Esophagus squamous epithelium (tissue), 4 donors: ENCODE measurements around the gene NXPE4.

Source experiments
- POLR2A ChIP-seq, 4 donors: fragments of 450-650 bp; IDR thresholded peaks; one replicate each; pipeline ENCODE4 v1.6.1; 2017; ENCODE audit warnings: antibody characterized with exemption in 4 of 4, mild to moderate bottlenecking in 4 of 4, moderate library complexity in 3 of 4
- TF ChIP-seq, protein P1 (sequence below), 6 experiments: fragments of 450-650 bp in 4 of 6; fragments of 200-600 bp in 2 of 6; sonication (generic) in 2 of 6; IDR thresholded peaks; one replicate each; pipeline ENCODE4 v1.5.1; 2016 to 2019; ENCODE audit warnings: antibody characterized with exemption in 6 of 6, mild to moderate bottlenecking in 4 of 6, moderate library complexity in 4 of 6

DNA sequence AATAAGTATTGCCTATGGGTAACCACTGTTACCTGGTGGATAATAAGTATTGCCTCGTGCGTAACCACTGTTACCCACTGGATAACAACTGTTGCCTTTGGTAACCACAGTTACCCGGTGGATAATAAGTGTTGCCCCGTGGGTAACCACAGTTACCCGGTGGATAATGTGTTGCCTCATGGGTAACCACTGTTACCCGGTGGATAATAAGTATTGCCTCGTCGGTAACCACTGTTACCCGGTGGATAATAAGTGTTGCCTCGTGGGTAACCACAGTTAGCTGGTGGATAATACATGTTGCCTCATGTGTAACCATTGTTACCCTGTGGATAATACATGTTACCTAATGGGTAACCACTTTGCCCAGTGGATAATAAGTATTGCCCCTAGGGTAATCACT, 9.8 kb upstream of the NXPE4 start:
- TF ChIP-seq, protein P1, sequence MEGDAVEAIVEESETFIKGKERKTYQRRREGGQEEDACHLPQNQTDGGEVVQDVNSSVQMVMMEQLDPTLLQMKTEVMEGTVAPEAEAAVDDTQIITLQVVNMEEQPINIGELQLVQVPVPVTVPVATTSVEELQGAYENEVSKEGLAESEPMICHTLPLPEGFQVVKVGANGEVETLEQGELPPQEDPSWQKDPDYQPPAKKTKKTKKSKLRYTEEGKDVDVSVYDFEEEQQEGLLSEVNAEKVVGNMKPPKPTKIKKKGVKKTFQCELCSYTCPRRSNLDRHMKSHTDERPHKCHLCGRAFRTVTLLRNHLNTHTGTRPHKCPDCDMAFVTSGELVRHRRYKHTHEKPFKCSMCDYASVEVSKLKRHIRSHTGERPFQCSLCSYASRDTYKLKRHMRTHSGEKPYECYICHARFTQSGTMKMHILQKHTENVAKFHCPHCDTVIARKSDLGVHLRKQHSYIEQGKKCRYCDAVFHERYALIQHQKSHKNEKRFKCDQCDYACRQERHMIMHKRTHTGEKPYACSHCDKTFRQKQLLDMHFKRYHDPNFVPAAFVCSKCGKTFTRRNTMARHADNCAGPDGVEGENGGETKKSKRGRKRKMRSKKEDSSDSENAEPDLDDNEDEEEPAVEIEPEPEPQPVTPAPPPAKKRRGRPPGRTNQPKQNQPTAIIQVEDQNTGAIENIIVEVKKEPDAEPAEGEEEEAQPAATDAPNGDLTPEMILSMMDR (IDR thresholded peaks at IDR 0.05): no peak
- no peak for TF ChIP-seq POLR2A (IDR thresholded peaks at IDR 0.05)
